ENCODE results near the gene SYVN1.

Gene SYVN1

DNA sequence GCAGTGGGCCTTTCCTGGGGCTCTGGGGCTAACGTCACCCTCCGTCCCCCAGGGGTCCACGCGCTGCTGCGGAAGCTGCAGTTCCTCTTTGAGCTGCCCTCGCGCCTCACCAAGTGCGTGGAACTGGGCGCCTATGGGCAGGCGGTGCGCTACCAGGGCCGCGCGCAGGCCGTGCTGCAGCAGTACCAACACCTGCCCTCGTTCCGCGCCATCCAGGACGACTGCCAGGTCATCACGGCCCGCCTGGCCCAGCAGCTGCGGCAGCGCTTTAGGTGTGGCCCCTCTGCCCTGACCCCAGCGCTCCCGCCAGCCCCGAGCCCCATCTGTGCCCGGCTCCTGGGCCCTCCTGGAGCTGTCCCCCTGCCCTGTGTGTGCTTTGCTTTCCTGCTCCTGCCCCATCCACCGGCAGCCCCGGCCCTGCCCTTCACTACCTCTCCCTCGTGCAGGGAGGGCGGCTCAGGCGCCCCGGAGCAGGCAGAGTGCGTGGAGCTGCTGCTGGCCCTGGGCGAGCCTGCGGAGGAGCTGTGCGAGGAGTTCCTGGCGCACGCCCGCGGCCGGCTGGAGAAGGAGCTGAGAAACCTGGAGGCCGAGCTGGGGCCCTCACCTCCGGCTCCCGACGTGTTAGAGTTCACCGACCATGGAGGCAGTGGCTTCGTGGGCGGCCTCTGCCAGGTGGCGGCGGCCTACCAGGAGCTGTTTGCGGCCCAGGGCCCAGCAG is 26.4 kb downstream of the SYVN1 start:
- TF ChIP-seq, protein P1, sequence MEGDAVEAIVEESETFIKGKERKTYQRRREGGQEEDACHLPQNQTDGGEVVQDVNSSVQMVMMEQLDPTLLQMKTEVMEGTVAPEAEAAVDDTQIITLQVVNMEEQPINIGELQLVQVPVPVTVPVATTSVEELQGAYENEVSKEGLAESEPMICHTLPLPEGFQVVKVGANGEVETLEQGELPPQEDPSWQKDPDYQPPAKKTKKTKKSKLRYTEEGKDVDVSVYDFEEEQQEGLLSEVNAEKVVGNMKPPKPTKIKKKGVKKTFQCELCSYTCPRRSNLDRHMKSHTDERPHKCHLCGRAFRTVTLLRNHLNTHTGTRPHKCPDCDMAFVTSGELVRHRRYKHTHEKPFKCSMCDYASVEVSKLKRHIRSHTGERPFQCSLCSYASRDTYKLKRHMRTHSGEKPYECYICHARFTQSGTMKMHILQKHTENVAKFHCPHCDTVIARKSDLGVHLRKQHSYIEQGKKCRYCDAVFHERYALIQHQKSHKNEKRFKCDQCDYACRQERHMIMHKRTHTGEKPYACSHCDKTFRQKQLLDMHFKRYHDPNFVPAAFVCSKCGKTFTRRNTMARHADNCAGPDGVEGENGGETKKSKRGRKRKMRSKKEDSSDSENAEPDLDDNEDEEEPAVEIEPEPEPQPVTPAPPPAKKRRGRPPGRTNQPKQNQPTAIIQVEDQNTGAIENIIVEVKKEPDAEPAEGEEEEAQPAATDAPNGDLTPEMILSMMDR (IDR thresholded peaks at IDR 0.05; ENCODE audit: unreplicated experiment in 3 of 3) = no peak
- Mint-ChIP-seq H3K4me3 (no peak overlapping the region), H3K27ac (no peak overlapping the region), H3K27me3 (ENCODE audit: low read depth) (no peaks in the 10 kb centered on the region), H3K4me1 (no peaks in the 10 kb centered on the region), H3K36me3 (ENCODE audit: low read depth) (peaks cover 10% of the 10 kb centered on the region), H3K9me3 (no peaks in the 10 kb centered on the region)

DNA sequence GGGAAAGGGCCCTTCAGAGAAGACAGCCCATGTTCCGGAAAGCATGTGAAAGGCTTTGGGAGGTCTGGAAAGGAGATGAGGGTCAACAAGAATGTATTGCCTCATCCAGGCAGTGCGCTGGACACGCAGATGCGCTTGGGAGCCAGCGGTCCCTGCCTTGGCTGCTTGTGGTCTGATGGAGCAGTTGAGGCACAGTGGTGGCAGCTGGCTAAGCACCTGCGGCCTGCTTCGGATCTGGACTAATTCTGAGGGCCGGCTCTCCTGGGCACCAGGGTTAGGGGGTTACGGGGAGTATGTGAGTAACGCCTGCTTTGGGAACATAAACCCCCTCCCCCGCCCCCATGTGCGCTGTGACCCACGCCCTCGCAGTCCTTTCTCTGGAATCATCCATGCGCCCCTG is 27.2 kb downstream of the SYVN1 start:
- Mint-ChIP-seq H3K27me3 (ENCODE audit: low read depth) (no peaks in the 10 kb centered on the region), H3K9me3 (no peaks in the 10 kb centered on the region), H3K36me3 (ENCODE audit: low read depth) (peaks cover 10% of the 10 kb centered on the region), H3K4me3 (no peak overlapping the region), H3K4me1 (no peaks in the 10 kb centered on the region), H3K27ac (no peak overlapping the region)
- TF ChIP-seq, protein P1 (IDR thresholded peaks at IDR 0.05; ENCODE audit: unreplicated experiment in 3 of 3) = no peak

DNA sequence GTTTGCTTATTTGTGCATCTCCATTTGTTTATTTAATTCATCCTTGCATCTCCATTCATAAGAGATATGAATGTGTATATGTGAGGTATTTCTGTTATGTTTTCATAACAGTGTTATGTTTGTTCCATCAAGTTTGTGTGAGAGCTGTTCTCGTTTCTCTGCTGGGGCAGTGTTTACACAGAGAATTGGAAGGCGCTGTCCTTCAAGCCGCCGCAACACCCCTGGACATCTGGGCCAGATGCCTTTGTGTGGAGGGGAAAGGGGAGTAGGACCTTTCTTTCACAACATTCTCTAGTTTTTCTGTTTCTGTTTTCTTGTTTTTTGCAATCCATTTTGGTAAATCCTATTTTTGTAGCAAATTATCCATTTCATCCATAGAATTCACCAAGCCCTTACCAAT is 29.7 kb downstream of the SYVN1 start:
- H3K4me1 Mint-ChIP-seq = no peaks in the 10 kb centered on the region
- no peak overlapping the region for H3K27ac Mint-ChIP-seq
- peaks cover 10% of the 10 kb centered on the region for H3K36me3 Mint-ChIP-seq (ENCODE audit: low read depth)
- TF ChIP-seq, protein P1 (IDR thresholded peaks at IDR 0.05; ENCODE audit: unreplicated experiment in 3 of 3) = no peak
- no peaks in the 10 kb centered on the region for H3K27me3 Mint-ChIP-seq (ENCODE audit: low read depth)
- H3K9me3 Mint-ChIP-seq = no peaks in the 10 kb centered on the region
- no peak overlapping the region for H3K4me3 Mint-ChIP-seq

DNA sequence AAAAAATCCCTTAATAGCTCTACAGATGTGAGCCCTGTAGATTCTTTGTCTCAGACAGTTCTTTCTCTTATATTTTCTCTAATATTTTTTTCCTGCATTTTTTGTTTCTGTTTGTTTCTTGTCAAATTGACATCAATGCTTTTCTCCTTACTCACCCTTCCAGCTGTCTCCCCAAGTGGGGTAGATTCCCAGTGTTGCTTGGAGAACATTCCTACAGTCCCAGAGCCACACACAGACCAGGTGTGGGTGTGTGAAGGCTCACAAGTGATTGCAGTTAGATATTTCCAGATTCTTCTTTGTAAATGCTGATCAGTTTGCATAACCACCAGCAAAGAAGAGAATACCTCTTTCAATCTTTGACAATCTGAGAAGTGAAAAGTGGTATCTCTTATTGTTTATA is 30.8 kb downstream of the SYVN1 start:
- H3K4me1 Mint-ChIP-seq = peaks cover 5% of the 10 kb centered on the region
- no peaks in the 10 kb centered on the region for H3K27me3 Mint-ChIP-seq (ENCODE audit: low read depth)
- H3K4me3 Mint-ChIP-seq = no peak overlapping the region
- peaks cover 10% of the 10 kb centered on the region for H3K36me3 Mint-ChIP-seq (ENCODE audit: low read depth)
- H3K27ac Mint-ChIP-seq = no peak overlapping the region
- H3K9me3 Mint-ChIP-seq = no peaks in the 10 kb centered on the region
- TF ChIP-seq, protein P1 (IDR thresholded peaks at IDR 0.05; ENCODE audit: unreplicated experiment in 3 of 3) = no peak

DNA sequence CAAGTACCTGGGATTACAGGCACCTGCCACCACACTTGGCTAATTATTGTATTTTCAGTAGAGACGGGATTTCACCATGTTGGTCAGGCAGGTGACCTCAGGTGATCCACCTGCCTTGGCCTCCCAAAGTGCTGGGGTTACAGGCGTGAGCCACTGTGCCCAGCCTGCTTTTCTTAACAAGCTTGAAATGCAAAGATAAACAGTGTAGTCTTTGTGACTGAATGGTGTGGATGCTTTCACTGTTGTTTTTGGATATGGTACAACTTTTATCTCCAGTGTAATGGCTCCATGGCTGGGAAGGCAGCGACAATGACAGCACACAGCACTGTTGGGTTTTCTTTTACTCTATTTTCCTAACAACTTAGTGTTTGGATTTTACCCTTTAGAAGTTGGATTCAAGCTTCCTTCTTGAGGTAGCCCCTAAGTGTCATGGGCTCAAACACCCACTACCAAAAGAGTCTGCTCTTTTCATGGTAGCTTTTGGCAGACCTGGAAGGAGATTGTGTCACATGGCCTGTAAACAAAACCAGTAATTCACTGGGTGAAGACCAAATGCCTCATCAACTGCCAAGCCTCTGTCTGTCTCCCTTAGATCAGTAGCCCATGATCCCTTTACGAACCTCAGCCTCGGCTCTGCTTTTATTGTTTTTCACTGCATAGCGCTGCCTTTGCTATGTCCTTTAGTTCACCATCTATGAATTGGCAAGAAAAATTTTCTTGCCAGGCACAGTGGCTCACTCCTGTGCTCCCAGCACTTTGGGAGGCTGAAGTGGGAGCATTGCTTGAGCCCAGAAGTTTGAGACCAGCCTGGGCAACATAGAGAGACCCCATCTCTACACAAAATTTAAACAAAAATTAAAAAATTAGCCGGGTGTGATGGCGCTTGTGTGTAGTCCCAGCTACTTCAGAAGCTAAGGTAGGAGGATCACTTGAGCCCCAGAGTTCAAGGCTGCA is 31.9 kb downstream of the SYVN1 start:
- H3K36me3 Mint-ChIP-seq (ENCODE audit: low read depth) = peaks cover 10% of the 10 kb centered on the region
- peaks cover 5% of the 10 kb centered on the region for H3K4me1 Mint-ChIP-seq

More for the DNA sequence above, 31.9 kb downstream of the SYVN1 start:
- H3K27ac Mint-ChIP-seq = peak overlapping the region in 1 of 3 experiments; percentile 27
- no peak overlapping the region for H3K4me3 Mint-ChIP-seq
- TF ChIP-seq, protein P1 (IDR thresholded peaks at IDR 0.05; ENCODE audit: unreplicated experiment in 3 of 3) = no peak
- no peaks in the 10 kb centered on the region for H3K9me3 Mint-ChIP-seq
- H3K27me3 Mint-ChIP-seq (ENCODE audit: low read depth) = no peaks in the 10 kb centered on the region
